ENCODE data around the gene GTF2I.

Gene GTF2I

DNA sequence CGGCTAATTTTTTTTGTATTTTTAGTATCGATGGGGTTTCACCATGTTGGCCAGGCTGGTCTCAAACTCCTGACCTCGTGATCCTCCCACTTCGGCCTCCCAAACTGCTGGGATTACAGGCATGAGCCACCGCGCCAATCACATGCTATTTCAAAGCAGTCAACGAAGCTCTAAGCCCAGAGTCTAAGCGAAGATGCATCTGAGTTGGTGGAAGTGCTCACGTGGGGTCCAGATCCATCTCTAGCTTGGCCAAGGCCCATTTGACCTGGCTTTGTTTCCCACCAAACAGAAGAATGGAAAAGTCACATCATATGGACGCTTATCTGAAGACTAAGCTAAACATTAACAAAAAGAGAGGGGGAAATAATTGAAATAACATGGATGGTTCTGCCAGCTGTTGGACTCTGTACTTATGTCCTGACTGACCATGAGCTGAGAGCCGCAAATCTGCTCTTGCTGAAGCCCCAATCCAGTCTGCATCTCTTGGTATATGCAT lies 3.8 kb upstream of the GTF2I start:
- TF ChIP-seq ZFX (IDR thresholded peaks at IDR 0.05) = no peak
- TF ChIP-seq, protein P1, sequence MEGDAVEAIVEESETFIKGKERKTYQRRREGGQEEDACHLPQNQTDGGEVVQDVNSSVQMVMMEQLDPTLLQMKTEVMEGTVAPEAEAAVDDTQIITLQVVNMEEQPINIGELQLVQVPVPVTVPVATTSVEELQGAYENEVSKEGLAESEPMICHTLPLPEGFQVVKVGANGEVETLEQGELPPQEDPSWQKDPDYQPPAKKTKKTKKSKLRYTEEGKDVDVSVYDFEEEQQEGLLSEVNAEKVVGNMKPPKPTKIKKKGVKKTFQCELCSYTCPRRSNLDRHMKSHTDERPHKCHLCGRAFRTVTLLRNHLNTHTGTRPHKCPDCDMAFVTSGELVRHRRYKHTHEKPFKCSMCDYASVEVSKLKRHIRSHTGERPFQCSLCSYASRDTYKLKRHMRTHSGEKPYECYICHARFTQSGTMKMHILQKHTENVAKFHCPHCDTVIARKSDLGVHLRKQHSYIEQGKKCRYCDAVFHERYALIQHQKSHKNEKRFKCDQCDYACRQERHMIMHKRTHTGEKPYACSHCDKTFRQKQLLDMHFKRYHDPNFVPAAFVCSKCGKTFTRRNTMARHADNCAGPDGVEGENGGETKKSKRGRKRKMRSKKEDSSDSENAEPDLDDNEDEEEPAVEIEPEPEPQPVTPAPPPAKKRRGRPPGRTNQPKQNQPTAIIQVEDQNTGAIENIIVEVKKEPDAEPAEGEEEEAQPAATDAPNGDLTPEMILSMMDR (conservative IDR thresholded peaks at IDR 0.05) = no peak
- H3K27ac ChIP-seq = no peak overlapping the region

DNA sequence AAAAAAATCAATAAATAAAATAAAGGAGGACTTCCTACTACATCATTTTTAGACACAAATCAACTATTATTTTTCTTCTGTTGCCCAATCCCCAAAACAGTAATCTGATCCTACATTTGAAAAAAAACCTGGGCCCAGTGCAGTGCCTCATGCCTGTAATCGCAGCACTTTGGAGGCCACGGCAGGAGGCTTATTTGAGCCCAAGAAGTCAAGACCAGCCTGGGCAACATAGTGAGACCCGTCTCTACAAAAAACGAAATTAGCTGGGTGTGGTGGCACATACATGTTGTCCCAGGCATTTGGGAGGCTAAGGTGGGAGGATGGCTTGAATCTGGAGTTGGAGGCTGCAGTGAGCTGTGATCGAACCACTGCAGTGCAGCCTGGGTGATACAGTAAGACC lies 2.7 kb upstream of the GTF2I start:
- no peak for TF ChIP-seq ZFX (IDR thresholded peaks at IDR 0.05)
- TF ChIP-seq, protein P1 (conservative IDR thresholded peaks at IDR 0.05) = no peak
- H3K27ac ChIP-seq = no peak overlapping the region

DNA sequence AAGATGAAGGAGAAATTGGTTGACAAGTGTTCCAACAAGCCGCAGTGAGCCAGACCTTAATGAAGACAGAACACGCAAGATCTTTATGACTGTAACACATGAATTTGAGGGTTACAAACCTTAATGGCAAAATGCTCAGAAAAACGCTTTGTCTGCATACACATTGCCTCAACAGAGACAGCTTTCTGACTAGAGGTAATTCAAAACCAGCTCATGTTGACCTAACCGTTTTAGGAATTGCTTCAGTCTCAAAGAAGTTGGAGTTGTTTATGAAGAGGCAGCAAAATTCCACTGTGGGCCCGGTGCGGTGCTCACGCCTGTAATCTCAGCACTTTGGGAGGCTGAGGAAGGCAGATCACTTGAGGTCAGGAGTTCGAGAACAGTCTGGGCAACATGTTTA lies 2.2 kb upstream of the GTF2I start:
- TF ChIP-seq, protein P1 (conservative IDR thresholded peaks at IDR 0.05) = no peak
- no peak for TF ChIP-seq ZFX (IDR thresholded peaks at IDR 0.05)
- H3K27ac ChIP-seq = no peak overlapping the region

DNA sequence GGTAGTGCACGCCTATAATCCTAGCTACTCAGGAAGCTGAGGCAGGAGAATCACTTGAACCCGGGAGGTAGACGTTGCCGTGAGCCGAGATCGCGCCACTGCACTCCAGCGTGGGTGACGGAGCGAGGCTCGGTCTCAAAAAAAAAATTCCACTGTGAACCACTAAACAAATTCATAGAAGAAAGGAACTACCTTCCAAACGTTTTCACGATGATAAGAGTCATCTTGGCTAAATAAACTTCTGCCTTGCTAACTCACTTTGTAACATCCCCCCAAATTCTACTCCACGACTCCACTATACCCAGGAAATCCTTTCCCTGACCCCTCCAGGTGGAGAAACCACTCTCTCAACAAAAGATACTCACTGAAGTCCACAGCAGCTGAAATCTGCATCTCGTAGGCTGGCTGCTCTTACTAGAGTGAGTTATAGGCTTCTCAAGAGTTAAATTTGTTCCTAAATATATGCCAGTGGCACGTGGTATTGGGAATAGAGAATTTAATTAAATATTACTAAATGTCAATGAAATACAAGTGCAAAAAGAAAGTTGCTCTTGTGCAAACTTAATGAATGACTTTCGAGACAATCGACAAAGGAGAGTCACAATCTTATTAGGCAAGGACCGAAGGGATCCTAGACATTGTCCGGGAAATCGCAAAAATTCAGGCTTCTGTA lies 1.6 kb upstream of the GTF2I start:
- H3K27ac ChIP-seq = peak overlapping the region; percentile 100; the same call in 1 of the 2 replicates
- TF ChIP-seq, protein P1 (conservative IDR thresholded peaks at IDR 0.05) = no peak
- no peak for TF ChIP-seq ZFX (IDR thresholded peaks at IDR 0.05)

DNA sequence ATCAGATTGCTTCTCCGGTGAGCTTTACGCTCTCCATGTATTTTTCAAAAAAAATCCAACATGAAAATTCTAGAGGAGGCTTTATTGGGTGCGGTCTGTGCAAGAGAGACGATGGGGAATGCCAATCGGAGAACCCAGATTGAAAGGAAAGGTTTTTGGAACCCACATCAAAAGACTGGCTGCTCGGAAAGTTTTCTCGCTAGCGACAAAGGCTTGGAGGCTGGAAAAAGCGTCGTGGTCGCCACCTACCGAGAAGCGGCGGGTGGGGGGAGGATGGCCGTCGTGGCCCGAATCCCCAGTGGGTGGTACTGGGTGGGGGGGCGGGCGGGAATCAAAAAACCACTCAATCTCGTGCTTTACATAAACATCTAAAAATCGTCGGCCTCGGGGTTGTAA lies 1.1 kb upstream of the GTF2I start:
- TF ChIP-seq, protein P1 (conservative IDR thresholded peaks at IDR 0.05) = no peak
- no peak for TF ChIP-seq ZFX (IDR thresholded peaks at IDR 0.05)
- peak overlapping the region; percentile 100 for H3K27ac ChIP-seq

DNA sequence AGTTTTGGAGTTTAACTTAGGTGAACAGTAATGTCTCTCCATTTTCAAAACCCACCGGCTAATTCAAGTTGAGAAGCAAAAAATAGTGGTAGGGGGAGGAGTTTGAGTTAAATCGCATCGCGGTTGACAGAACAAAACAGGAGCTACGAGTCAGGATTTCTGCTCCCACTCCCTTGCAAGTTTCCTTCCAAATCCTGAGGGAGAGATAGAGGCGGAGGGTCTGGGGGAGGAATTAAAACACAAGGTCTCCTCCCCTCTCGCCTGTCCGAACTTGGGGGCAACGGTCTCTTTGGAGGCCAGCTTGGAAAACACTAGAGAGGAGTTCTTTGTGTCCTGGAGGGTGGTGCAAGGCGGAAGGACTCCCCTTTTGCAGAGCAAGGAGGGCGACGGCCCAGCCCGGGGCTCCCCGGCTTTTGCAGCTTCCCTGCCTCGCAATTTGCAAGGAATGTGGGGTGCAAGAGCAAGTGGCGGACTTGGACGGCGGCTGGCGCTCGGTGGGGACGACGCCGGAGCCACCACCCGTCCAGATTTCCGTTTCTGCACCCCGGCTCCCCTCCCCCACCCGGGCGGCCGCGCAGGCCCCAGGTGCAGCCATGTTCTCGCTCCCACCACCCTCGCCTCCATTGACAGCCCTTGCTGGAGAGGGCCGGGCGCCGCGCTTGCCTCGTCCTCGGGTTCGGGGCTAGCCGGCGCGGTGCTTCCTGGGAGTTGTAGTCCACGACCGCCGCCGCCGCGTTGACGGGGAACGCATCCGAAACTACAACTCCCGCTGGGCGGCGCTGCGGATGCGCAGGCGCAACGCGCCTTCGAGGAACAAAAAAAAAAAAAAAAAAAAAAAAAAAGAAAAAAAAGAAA lies 454 bp upstream of the GTF2I start:
- no peak for TF ChIP-seq ZFX (IDR thresholded peaks at IDR 0.05)
- TF ChIP-seq, protein P1 (conservative IDR thresholded peaks at IDR 0.05) = no peak
- H3K27ac ChIP-seq = peak overlapping the region; percentile 100

Measured in C4-2B (cell line).